Measurements from ENCODE around the gene PORCN.
"Not testable (repeated sequence)": the region's sequence is repeated elsewhere in the genome, so short reads cannot be mapped to it uniquely, and the experiment has no call there.

Gene PORCN

DNA sequence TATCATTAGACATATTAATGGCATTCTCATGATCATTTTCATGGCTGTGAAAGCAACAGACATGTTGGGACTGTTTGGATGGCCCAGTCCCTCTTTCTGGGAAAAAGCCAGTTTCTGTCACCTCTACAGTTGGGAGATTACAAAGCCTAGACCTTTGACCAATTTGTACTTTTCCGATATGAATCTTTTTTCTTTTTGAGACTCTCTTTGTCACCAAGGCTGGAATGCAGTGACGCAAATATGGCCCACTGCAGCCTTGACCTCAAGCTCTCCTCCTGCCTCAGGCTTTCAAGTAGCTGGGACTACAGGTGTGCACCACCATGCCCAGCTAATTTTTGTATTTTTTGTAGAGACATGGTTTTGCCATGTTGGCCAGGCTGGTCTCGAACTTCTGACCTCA is 40.1 kb downstream of the PORCN start:
- no peak for DNase-seq

- not testable (repeated sequence) for DNase-seq
Measured at GRCh38 chrX:48555731-48556325, 47.0 kb downstream of the PORCN start.

DNA sequence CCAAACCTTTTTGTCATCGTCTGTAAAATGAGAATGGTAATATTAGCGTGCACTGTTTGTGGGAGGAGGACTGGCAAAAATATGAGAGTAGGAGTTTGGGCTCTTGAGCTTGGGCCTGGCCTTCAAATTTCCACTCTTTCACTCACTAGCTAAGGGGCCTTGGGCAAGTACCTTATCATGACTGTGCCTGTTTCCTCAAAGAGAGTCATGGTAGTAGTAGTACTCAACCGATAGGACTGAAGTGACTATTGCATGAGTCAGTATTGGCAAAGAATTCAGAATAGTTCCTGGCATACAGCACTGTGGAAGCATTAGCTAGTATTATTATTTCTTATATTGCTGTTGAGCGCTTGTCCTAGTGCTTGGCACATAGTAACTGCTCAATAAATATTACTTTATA is 49.5 kb downstream of the PORCN start:
- DNase-seq: no peak

GRCh38 chrX:48559636-48560035 is 50.8 kb downstream of the PORCN start:
- no peak for DNase-seq

GRCh38 chrX:48560056-48560455 is 51.3 kb downstream of the PORCN start:
- no peak for DNase-seq

DNA sequence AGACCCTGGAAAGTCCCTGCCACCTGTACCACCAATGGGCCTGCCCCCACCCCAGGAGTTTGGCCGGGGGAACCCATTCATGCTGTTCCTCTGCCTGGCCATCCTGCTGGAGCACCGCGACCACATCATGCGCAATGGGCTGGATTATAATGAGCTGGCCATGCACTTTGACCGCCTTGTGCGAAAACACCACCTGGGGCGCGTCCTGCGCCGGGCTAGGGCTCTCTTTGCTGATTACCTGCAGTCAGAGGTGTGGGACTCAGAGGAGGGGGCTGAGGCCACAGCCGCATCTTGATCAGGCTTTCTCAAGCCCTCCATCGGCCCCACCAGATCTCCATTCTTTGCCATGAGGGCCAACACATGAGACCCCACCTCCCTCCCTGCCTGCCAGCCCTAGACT is 51.9 kb downstream of the PORCN start:
- DNase-seq: no peak

DNA sequence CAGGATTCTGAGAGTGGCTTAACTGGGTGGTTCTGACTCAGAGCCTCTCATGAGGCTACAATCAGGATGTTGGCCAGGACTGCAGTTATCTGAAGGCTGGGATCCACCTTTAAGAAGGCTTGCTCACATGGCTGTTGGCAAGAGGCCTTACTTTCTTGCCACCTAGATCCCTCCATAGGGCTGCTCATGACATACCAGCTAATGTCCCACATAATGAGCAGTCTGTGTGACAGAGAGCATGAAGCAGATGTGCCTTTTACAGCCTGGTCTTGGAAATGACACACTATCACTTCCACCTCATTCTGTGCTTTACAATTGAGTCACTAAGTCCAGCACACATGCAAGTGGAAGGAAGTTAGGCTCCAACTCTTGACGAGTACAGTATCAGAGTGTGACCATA is 61.2 kb downstream of the PORCN start:
- no peak for DNase-seq

Data from OCI-M1 (cell line).